ENCODE measurements around the gene TP53I11. TPM values are rescaled to one million over a fixed set of nuclear protein-coding genes. Genes with fewer than 3 reads are reported as not detected.

Gene TP53I11
- total RNA-seq, 1 experiment from 2014 or later, result 94.2 TPM

GRCh38 chr11:44992774-44993173 is 42.1 kb upstream of the TP53I11 start:
- H2BK12ac ChIP-seq (ENCODE audit: insufficient read length, low read depth, low read length), result no peak overlapping the region
- peaks cover 22 to 30% of the 10 kb centered on the region in 2 experiments for H3K4me1 Mint-ChIP-seq
- H3K56ac ChIP-seq (ENCODE audit: insufficient read length, low read depth, low read length), result no peak overlapping the region
- H3K23me2 ChIP-seq (ENCODE audit: insufficient read length, low read depth, low read length, poor library complexity, severe bottlenecking), result no peaks in the 10 kb centered on the region
- H3K14ac ChIP-seq (ENCODE audit: insufficient read depth, low read length), result no peak overlapping the region
- no peak overlapping the region for H2BK15ac ChIP-seq (ENCODE audit: low read depth, low read length)
- H4K91ac ChIP-seq (ENCODE audit: insufficient read length, low read depth, low read length), result no peak overlapping the region
- no peaks in the 10 kb centered on the region for H3K4me1 ChIP-seq (ENCODE audit: insufficient read depth, low read length)
- H3K27me3 Mint-ChIP-seq (ENCODE audit: low read depth), result peaks cover 11% of the 10 kb centered on the region
- no peaks in the 10 kb centered on the region for H3K36me3 Mint-ChIP-seq (ENCODE audit: insufficient read depth in 1 of 3, low read depth in 3 of 3)
- H2BK120ac ChIP-seq (ENCODE audit: low read depth, low read length, poor library complexity, severe bottlenecking), result no peak overlapping the region
- no peak overlapping the region for H2AFZ ChIP-seq (ENCODE audit: low read length)
- no CpG with 5 or more reads among the region's 4 CpGs for WGBS (ENCODE audit: extremely low coverage, insufficient read length, low lambda C conversion rate)
- H3K4me2 ChIP-seq (ENCODE audit: insufficient read depth, insufficient read length, low read length), result no peak overlapping the region
- H2AK5ac ChIP-seq (ENCODE audit: insufficient read length, low read length), result no peak overlapping the region
- no peak overlapping the region for H4K8ac ChIP-seq (replicated peaks; ENCODE audit: insufficient read length, low read depth, low read length)
- no peak overlapping the region for H4K5ac ChIP-seq (ENCODE audit: insufficient read length, low read depth, low read length)
- no peak overlapping the region for H2BK5ac ChIP-seq (ENCODE audit: insufficient read length, low read length)
- no peak overlapping the region for H3K27ac Mint-ChIP-seq
- no peak for DNase-seq
- H2BK20ac ChIP-seq (ENCODE audit: low read depth, low read length, poor library complexity, severe bottlenecking), result no peak overlapping the region
- H3K23ac ChIP-seq (ENCODE audit: insufficient read length, low read depth, low read length), result no peak overlapping the region
- no peak overlapping the region for H3K27ac ChIP-seq (ENCODE audit: insufficient read length, low read depth, low read length)
- H4K20me1 ChIP-seq (ENCODE audit: control insufficient read depth, insufficient read depth, insufficient read length), result no peaks in the 10 kb centered on the region
- no peaks in the 10 kb centered on the region for H3K27me3 ChIP-seq (ENCODE audit: insufficient read depth, low read length)
- H3K4me3 Mint-ChIP-seq, result no peak overlapping the region
- no peaks in the 10 kb centered on the region for H3K79me2 ChIP-seq (ENCODE audit: insufficient read depth, low read length)
- no peak overlapping the region for H3K4ac ChIP-seq (ENCODE audit: low read depth, low read length)
- no peak overlapping the region for H3T11ph ChIP-seq (ENCODE audit: low read length)
- no peak overlapping the region for H3K18ac ChIP-seq (ENCODE audit: insufficient read length, low read depth, low read length)
- no peaks in the 10 kb centered on the region for H3K79me1 ChIP-seq (ENCODE audit: insufficient read depth, low read depth, low read length, poor library complexity, severe bottlenecking)
- no peaks in the 10 kb centered on the region for H3K9me3 Mint-ChIP-seq
- no peak overlapping the region for H3K9ac ChIP-seq (ENCODE audit: extremely low read depth, insufficient read length, low read length)
- H3K9me3 ChIP-seq (ENCODE audit: control insufficient read depth, low read depth, low read length), result no peaks in the 10 kb centered on the region
- TF ChIP-seq CTCF (conservative IDR thresholded peaks at IDR 0.05), result no peak
